ENCODE data around the gene NOC4L.
"Not testable (repeated sequence)": the region's sequence is repeated elsewhere in the genome, so short reads cannot be mapped to it uniquely, and the experiment has no call there.

NOC4L gene

DNA sequence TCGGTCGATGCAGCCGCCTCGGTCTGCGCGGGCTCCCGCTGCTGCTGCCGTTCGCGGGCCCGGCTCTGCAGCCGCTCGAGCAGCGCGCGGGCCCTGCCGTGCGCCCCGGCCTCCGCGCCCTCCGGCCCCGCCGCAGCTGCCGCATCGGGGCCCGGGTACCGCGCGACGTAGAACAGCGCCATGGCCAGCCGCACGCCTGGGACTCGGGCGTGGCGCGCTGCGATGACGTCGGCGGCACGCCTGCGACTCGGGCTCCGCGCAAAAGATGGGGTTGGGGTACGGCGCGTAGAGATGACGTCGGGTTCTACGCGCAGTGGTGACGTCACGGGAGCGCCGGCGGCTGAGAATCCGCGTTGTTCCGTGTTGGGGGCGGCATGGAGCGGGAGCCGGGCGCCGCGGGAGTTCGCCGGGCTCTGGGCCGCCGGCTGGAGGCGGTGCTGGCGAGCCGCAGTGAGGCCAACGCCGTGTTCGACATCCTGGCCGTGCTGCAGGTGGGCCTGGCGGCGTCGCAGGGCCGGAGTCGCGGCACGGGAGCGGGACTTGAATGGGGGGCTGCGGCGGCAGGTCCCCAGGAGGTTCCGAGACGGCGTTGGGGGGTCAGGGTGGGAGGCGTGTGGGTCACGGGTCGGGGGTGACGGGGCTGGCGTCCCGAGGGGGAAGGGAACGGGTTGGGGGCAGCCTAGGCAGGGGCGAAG is at the start of gene NOC4L, which contains the start of gene DDX51:
NOC4L (plus strand) TSS at position 343 of the 695 bp plus-strand sequence; CDS start at position 375, 32 bp downstream.
DDX51 (minus strand) TSS at position 205 of the 695 bp plus-strand sequence; CDS start at position 182, 23 bp downstream.
- DNase-seq, result peak; percentile 98

DNA sequence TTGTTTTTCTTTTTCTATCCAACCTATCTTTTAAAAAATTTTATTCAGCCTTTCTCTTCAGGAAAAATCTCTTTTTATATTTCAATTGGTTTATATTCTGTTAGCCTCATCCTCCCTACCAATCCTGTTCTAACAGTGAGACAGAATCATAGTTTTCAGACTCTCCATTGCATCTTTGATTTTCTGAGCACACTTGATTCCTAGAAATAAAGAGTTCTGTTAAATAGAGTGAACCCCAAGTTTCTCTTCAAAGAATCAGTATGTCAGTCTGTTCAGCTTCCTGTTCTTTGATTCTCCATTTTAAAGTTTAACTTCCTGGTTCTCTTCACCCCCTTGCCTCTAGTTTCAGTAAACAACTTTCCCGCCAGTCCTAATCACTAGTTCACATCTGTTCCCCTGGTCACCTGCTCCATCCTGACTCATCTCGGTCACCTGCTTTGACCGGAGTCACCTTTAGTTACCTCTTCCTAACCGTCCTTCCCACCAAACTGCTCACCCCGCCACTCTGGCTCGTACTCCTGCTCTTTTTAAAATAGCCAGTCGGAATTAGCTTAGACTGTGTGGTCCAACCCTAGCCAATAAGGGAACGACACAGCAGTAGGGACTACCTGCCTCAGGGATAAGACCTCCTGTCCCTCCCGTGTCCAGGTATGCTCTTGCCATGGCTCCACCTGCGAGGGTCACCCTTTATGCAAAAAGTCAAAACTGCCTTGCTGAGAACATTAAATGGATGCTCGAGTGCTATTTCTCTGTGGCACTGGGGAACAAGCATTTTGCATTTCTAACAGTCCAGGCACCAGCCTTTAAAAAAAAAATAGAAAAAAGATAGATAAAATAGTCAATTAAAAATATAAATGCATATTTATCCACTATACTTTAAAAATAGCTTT is 48.5 kb upstream of the NOC4L start:
- DNase-seq, result no peak

DNA sequence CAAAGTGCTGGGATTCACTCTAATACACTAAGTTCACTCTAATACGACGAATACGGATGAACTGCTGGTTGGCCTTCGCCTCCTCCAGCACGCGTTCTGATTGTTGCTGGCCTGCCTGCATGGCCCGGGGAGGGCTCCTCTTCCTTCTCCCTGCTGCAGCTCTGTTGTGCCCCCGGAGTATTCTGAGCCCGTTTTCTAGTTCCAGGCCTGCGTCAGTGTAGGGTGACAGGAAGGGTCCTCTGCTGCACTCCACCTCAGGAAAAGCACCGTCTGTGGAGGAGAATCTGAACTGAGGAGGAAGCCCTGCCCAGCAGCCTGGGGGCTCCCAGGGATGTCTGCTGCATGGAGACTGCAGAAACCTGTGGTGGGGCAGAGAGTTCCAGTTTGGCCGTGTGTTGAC is 44.5 kb upstream of the NOC4L start:
- no peak for DNase-seq

DNA sequence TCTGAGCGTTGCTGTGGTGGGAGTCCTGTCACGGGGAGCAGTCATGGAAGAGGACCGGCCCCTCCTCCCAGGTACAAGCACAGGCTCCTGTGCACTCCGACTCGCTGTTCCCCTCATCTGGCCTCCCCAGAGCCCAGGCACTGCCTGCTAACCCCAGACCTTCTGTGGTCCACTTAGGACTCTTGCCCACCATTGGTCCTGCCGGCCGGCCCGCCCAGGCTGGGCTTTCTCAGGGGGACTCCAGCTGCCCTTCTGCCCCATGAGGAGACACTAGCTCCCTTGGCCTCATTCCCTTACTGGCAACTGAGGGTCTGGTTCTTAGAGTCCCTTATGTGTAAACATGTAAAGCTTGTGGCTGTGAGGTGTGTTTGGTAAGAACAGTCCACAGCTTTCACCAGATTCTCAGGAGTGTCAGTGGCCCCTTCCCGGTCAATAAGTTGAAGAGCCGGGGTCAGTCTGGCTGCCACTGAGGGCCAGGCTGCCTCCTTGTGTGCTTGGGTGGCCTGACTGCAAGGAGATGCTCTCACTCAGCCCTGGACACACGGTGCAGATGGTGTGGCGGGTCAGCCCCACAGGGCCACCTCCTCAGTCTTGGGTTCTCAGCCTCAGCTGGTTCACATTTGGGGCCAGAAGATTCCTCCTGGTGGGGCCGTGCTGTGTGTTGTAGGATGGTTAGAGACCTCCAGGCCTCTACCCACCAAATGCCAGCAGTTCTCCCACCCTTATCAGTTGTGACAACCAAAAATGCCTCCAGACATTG is 43.8 kb upstream of the NOC4L start:
- no peak for DNase-seq

DNA sequence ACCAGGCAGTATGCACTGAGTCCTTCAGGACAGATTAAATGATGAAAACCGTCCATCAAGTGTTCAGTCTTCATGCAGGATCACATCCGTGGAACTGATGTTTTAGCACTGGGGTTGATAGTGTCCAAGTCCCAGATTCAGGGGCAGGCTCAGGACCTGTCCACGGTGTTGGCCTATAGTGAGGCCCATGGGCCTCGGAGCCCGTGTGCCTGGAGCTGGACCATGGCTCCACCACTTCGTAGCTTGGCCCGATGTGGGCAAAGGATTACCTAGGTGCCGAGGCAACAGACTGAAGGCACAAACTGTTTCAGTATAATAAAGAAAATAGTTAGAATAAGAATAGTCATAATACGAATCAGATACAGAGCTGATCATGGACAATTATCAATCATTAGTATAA is 42.0 kb upstream of the NOC4L start:
- no peak for DNase-seq

DNA sequence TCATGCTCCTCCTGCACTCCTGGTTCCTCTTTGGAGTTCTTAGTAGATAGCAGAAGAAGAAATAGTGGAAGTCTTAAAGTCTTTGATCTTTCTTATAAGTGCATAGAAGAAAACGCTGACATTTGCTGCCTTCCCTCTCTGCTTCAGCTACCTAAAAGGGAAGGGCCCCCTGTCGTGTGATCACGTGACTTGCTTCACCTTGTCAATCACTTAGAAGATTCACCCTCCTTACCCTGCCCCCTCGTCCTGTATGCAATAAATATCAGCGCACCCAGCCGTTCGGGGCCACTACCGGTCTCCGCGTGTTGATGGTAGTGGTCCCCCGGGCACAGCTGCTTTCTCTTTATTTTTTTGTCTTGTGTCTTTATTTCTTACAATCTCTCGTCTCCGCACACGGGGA is 41.2 kb upstream of the NOC4L start:
- DNase-seq, result not testable (repeated sequence)

DNA sequence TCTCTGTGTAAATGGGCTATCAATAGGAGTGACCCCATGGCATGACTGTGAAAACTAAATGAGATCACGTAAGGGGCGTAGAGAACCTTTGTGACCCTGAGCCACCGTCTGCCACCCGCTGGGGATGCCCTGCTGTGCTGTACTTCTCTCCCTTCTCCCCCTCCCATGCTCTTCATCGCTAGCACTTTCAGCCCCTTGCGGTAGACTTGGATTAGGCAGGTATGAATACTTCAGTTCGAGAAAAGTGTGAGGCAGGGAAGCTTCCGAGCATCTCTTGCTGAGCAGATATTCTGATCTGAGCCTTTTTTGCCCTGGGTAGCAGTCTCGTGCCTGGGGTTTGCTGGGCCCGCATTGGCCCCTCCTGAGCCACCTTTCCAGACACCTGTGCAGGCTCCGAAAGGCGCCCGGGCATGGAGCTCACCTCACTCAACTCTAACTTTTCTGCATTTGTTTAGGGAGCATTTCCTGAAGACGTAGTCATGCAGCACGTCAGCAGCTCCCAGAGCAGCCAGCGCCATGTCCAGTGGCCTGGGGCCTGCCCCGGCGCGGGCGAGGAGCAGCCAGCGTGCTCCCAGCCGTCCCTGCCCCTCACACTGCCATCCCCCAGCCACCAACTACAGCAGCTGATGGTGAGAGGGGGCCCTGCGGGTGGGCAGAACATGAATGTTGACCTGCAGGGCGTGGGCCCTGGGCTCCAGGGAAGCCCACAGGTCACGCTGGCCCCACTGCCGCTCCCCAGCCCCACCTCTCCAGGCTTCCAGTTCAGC is 40.5 kb upstream of the NOC4L start:
- DNase-seq, result no peak

DNA sequence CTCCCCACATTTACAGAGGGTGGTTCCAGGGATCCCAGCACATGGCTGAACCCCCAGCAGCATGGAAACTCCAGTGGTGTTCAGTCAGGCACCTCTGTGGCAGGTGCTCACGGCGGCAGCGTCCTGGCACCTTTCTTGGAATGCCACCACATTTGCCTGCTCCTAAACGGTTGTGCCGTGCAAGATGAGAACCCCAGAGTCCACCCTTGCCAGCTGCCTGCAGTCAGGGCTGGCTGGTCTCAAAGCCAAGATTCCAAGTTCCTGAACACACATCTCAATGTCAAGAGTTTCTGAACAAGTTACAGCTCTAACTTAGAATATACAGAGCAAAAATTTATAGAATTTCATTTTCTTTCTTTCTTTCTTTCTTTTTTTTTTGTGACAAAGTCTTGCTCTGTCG is 38.8 kb upstream of the NOC4L start:
- no peak for DNase-seq

DNA sequence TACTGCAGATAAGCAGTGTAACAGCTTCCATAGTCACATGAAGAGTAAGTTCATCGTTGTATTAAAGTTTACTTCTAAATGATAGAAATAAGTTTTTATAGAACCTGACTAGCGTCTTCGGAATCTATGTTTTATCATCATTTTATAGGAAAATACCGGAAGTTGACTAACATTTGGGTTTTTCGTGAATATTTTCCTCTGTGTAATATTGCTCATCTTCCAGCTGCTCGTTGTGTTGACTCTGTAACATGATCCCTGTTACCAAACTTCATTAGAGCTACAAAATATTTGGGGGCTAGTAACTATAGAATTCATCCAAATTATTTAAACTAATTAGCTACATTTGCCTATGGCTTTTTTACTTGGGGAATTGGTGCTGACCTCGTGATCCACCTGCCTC is 37.3 kb upstream of the NOC4L start:
- DNase-seq, result no peak

DNA sequence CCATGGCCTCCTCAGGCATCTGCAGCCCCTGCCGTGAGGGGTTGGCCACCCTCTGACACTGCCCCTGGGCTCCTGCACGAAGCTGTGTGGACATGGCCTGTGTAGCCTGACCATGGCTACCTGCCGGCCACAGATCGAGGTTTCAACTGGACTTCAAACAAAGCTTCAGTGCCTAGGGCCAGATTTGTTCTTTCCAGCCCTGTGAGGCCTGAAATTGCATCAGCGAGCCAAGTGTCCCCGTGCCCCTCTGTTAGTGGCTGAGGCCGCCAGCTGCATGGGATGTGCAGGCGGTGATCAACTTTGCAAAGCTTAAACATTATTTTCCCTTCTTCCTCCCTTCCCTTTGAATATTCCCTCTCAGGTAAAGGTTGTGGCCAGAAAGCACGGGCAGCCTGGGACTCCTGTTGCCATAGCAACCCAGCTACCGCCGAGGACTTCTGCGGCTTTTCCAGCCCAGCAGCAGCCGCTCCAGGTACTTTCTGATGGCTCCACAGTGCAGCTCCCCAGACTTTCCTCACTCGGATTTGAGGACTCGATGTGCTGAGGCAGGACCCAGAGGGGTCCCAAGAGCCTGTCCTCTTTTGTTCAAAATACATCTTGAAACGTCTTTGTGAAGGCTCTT is 35.9 kb upstream of the NOC4L start:
- DNase-seq, result no peak

DNA sequence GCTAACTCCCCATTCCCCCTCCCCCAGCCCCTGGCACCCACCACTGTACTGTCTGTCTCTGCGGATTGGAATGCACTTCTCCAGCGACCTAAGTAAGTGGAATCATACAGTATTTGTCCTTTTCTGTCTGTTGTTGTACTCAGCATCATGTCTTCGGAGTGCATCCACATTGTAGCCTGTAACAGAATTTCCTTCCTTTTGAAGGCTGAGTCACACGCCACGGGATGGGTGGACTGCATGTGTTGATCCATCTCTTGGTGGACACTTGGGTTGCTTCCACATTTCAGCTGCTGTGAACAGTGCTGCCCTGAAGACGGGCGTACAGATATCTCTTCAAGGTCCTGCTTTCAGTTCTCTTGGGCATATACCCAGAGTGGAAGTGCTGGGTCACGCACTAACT is 34.5 kb upstream of the NOC4L start:
- DNase-seq, result no peak

DNA sequence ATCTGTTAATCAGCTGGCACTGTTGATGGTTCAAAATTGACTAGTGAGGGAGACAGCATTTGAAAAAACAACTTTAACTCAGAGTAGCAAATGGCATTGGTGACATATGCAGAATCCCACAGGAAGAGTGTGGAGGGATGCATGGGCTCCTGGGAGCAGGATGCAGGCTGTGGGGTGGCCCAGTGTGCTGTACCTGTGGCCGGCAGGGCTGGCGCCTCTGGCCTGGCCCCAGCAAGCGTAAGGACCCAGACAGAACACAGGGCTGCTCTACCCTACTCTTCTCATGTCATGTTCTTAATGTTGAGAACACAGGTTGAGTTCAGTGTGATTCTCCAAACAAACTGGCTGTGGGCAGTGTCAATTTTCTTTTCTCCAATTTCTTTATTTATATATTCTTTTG is 33.6 kb upstream of the NOC4L start:
- DNase-seq, result no peak

DNA sequence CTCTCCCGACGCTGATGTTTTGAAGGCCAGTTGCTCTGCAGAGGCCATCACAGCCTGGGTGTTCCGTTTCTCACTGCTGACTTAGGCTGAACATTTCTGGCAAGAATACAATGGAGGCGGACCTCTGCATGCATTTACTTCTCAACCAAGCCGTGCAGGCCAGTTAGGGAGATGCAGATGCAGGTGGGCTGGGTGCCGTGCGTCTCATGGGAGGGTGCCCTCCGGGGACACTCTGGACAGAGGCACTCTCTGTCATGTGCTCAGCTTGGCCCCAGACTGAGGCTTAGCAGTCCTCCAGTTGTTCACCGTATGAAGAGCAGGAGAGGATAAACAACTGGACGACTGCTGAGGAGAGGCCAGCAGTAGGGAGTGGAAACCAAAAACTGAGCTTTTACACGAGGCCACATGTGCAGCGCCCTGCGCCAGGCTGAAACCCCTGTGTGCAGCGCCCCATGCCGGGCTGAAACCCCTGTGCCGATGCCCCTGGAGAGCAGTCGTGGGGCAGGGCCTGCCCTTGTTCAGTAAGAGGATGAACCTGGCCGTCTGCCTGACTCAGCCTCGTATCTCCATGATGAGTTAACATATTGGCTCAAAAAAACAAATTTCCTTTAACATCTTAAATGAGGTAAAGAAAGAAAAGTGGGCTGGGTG is 32.5 kb upstream of the NOC4L start:
- no peak for DNase-seq

DNA sequence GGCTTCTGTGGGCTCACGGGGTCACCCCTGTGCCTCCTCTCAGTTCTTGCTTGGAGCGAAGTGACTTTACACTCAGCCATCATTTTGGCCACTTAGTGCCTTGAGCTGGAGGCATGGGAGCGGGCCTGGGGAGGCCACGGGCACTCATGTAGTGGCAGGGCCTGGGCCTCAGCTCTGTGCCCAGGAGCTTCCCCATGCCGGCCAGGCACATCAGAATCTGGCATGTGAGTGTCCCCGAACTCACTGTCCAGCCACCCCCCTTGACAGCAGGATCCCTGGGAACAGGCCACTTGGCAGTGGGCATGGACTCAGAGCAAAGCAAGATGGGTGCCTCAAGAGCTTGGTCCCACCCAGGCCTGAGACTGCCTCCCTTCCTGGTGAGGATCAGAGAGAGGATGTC is 29.6 kb upstream of the NOC4L start:
- DNase-seq, result no peak

DNA sequence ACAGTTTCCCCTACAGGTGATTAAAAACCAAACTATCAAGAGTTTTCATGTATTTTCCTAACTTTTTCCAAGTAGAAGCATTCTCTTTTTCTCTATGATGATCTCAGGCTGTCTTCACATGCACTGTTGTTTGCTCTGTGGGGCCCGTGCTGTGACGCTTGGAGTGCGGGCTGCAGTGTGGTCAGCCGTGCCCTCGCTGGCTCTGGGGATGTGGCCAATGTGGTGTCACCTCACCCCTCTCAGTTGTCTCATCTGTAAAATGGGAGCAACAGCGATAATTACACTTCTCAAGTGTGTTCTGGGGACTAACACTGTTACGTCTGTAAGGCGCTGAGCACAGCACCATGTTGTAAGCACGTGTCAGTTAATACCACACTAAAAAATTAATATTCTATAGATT is 28.8 kb upstream of the NOC4L start:
- no peak for DNase-seq

DNA sequence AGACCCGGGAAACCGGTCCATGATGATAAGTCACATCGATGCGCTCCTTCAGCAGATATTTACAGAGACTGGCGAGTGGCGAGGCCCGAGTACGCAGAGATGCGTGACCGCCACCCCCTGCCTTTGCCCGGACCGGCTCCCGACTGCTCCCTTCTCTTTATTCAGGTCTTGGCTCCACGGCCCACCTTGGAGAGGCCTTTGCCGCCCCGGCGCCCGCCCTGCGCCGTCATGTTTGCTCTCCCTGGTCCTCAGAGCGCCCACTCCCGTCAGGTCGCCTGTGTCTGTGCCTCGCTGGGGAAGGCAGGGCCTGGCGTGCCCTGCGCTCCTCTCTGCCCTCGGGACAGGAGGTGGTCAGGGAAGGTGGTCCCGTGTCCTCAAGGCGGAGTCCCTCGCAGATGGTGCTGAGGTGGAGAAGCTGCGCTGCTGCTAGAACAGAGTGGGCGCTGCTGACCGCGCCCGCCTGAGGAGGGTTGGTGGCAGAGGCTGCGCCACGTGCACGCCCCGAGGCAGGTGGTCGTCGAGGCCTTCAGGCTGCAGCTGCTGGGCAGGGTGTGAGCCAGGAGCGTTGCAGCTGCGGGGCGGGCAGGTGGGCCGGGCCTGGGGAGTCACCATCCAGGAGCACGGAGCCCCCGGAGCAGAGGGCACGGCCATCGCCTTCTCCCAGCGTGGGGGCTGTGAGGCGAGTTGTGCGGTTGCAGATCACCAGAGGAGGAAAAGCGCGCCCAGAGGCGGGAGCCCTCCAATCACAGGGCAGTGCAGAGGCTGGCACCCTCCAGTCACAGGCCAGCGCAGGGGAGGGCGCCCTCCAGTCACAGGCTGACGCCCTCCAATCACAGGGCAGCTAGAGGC is 27.3 kb upstream of the NOC4L start:
- no peak for DNase-seq

DNA sequence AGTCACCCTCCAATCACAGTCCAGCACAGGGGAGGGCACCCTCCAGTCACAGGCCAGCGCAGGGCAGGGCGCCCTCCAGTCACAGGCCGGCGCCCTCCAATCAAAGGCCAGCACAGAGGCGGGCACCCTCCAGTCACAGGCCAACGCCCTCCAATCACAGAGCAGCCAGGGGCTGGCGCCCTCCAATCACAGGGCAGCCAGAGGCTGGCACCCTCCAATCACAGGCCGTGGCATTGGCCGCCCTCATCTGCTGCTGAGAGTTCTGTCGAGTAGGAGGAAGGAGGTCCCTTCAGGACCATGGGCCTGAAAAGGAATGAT is 26.7 kb upstream of the NOC4L start:
- DNase-seq, result peak; percentile 41

DNA sequence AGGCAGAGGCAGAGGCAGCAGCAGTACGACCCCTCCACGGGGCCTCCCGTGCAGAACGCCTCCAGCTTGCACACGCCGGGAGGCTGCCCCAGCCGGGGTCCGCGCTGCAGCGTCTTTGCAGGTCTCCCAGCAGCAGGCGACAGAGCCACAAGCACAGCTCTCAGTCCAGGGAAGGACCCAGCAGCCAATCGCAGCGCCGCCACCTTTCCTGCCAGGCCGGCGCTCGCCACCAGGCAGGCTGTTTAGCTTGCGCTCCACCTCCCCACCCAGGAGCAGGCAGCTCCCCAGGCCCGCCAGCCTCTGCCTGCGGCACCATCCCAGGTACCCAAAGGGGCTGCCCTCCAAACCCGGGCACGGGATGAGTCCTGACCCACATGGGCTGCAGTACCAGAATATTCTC is 25.4 kb upstream of the NOC4L start:
- DNase-seq, result no peak

DNA sequence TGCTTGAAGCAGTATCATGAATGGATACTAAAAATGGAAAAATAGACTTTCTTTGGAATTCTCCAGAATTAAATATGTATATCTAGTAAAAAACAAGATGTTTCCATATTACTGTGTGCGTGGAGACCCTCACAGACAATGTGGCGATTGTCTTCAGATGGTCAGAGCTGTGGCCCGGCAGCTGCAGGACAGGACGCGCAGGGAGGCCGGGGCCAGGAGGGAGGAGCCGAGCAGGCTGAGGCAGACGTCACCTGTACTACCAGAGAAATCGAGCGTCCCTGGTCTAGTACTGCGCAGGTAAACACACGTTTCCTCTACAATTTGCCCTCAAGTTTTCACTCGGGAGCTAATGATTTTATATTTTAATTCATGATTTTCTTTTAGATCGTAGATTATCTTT is 23.0 kb upstream of the NOC4L start:
- DNase-seq, result no peak

DNA sequence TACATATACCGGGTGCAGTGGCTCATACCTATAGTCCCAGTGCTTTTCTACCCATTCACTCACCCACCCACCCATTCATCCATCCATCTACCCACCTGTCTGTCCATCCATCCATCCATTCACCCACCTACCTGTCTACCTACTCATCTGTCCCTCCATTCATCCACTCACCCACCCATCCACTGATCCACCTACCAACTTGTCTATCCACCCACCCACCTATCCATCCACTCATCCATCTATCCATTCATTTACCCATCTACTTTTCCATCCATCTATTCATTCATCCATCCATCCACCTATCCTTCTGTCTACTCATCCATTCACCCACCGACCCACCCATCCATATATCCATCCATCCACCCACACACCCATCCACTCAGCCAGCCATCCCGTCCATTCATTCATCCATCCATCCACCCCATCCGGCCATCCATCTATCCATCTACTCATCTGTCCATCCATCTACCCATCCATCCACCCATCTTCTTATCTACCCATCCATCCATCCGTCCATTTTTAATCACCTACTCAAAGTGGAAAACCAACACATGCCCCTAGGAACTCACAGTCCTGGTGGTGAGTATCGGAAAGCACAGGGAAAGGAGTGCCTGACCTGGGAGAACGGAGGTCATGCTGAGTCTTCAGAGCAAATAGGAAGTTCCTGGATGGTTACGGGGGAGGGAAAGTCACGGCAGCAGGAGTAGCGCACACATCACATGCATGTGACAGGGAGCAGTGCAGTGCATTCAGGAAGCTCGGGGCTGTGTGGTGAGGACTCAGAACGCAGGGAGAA is 20.1 kb upstream of the NOC4L start:
- no peak for DNase-seq

Measured in 8988T (cell line).